T-helper 2 cell (primary cell): ENCODE measurements around the gene LIF.
A peak's percentile ranks its signal among the peaks of the same experiment; 100 is the strongest.

Source experiments
- DNase-seq, 5 experiments: peaks; one replicate each; pipeline versions ENCODE4 v3.0.0 to v3.0.0-alpha.2; 2012 to 2022

The LIF gene

GRCh38 chr22:30262917-30263741 is 16.6 kb upstream of the LIF start:
- DNase-seq, result peak; percentile 60 to 77 (median 73)

GRCh38 chr22:30262112-30262511 is 15.6 kb upstream of the LIF start:
- DNase-seq, result no peak

GRCh38 chr22:30261134-30261533 is 14.6 kb upstream of the LIF start:
- DNase-seq, result no peak

GRCh38 chr22:30260682-30261081 is 14.1 kb upstream of the LIF start:
- DNase-seq, result no peak

- no peak for DNase-seq
These were observed 13.7 kb upstream of the LIF start for GRCh38 chr22:30260276-30260675.

GRCh38 chr22:30254314-30254713 is 7.8 kb upstream of the LIF start:
- no peak for DNase-seq

- DNase-seq, result no peak
These were observed 6.8 kb upstream of the LIF start for GRCh38 chr22:30253205-30253852.

- DNase-seq, result no peak
These were observed 6.0 kb upstream of the LIF start for GRCh38 chr22:30252411-30253204.

GRCh38 chr22:30251711-30252110 is 5.2 kb upstream of the LIF start:
- DNase-seq, result no peak

GRCh38 chr22:30250661-30251267 is 4.2 kb upstream of the LIF start:
- no peak for DNase-seq

- no peak for DNase-seq
These were observed 3.5 kb upstream of the LIF start for GRCh38 chr22:30250039-30250565.

- DNase-seq, result no peak
These were observed 2.8 kb upstream of the LIF start for GRCh38 chr22:30249049-30250038.

- DNase-seq, result no peak
These were observed 1.9 kb upstream of the LIF start for GRCh38 chr22:30248484-30248883.

- no peak for DNase-seq
These were observed 1.4 kb upstream of the LIF start for GRCh38 chr22:30247974-30248373.

GRCh38 chr22:30247561-30247960 is 1.0 kb upstream of the LIF start:
- DNase-seq, result no peak

- DNase-seq, result no peak
These were observed 336 bp upstream of the LIF start for GRCh38 chr22:30246814-30247376.

- no peak for DNase-seq
These were observed 1.2 kb downstream of the LIF start for GRCh38 chr22:30245181-30245984.

GRCh38 chr22:30244641-30245040 is 1.9 kb downstream of the LIF start:
- no peak for DNase-seq

GRCh38 chr22:30244066-30244465 is 2.5 kb downstream of the LIF start:
- DNase-seq, result no peak

GRCh38 chr22:30243661-30244060 is 2.9 kb downstream of the LIF start:
- peak in 1 of 5 experiments; percentile 74 for DNase-seq
